Activated CD8-positive, alpha-beta memory T cell treated with anti-CD3 and anti-CD28 coated beads for 48 hours (primary cell): ENCODE data around the gene PODN.

Source experiments
- DNase-seq, 3 experiments: peaks; one replicate each; pipeline ENCODE4 v3.0.0-alpha.2; 2020; ENCODE audit warnings: low read depth in 2 of 3, low spot score in 2 of 3

Gene PODN

DNA sequence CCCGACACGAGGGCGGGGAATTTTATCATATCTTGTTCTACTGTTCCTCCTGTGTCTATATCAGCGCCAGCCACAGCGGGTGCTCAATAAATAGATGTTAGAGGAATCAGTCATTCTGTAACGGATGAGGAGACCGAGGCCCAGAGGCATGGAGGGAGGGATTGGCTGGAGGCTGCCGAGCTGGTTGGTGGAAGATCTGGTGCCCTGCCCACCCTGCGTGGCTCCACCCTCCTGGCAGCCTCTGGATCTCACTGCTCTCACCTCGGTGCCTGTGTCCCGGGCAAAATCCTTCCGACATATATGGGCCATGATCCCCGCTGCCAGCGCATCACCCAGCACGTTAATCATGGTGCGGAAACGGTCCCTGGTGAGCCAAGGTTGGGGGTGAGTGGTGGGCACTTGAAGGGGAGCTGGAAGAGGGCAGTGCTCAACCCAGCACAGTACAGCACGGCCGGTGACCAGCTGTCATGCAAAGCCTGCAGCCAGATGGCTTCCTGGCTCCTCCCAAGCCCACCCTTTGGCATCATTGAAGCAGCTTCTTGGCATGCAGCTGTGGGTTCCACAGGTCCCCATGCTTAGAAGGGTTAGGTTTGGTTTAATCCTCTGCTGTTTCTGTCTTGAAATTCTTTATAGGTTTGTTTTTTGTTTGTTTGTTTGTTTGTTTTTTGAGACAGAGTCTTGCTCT, 26.7 kb downstream of the PODN start:
- DNase-seq = no peak

DNA sequence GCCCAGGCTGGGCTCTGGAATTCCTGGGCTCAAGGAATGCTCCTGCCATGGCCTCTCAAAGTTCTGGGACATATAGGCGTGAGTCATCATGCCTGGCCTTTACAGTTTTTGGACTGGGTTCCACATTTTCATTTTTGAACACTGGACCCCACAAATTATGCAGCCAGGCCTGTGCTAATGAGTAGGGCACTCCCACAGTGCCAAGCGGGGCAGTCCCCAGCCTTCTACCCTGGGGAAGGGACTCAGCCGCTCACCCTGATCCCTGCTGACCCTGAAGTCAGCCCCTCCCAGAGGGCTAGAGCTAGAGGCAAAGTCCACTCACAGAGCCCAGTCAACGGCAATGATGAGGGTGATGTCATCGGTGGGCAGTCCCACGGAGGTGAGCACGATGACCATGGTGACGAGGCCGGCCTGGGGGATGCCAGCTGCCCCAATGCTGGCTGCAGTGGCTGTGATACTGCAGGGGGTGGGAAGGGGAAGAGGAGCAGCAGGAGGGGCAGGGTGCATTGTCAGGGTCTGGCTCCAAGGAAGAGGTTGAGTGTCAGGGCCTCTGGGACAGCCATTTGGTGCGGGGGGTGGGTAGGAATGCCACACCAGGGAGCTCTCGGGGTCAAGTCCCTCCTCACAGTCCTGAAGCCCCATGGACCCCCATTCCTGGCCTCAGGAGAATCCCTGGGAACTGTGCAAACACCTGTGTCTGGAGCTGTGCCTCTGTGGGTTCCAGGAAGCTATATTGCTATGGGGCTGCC, 27.6 kb downstream of the PODN start:
- no peak for DNase-seq

GRCh38 chr1:53090227-53091147, 28.5 kb downstream of the PODN start:
- no peak for DNase-seq

- no peak for DNase-seq
Measured at GRCh38 chr1:53091841-53092645, 30.0 kb downstream of the PODN start.

- no peak for DNase-seq
Measured at GRCh38 chr1:53092659-53093450, 30.8 kb downstream of the PODN start.

- DNase-seq = no peak
Measured at GRCh38 chr1:53093451-53093754, 31.4 kb downstream of the PODN start.

GRCh38 chr1:53093778-53094532, 31.9 kb downstream of the PODN start:
- no peak for DNase-seq

DNA sequence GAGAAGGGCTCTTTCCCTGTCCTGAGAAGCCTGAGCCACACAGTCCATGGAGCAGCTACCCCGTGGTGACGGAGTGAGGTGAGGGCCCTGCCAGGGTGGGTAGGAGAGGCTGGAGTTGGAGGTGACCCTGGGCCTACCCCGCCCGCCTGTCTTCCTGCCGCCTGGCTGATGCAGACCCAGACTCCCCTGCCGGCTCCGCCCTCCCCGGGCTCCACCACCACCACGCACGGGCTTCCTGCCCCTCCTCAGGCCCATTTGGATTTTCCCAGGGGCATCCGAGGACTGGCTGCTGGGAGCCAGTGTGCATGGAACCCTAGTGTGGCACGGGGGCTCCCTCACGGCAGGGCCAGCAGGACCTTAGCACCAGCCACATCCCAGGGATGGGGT, 32.5 kb downstream of the PODN start:
- no peak for DNase-seq

DNA sequence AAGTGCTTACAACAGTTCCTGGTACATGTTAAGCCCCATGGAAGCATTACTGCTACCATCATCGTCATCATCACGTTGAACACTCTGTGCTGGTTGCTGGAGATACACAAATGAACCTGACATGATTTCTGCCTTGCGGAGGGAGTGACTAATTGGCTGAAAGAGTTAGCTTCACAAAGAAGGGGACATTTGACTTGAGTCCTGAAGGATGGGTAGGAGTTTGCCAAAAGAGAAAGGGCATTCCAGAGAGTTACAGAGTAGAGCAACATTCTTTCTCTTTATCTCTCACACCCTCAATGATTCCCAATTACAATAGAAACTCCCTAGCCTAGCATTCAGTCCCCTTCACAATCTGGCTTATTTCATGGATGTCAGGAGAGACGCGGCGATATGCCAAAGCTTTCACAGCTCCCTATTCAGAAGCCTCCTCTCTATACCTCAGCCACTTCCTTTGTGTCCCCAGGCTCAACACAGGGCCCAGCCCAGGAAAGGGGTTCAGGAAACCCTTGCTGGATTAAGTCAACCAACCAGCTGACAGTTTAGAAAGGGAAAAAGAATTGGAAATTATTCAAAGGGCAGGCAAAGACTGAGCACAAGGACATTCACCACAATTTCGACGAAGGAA, 42.4 kb downstream of the PODN start:
- no peak for DNase-seq

DNA sequence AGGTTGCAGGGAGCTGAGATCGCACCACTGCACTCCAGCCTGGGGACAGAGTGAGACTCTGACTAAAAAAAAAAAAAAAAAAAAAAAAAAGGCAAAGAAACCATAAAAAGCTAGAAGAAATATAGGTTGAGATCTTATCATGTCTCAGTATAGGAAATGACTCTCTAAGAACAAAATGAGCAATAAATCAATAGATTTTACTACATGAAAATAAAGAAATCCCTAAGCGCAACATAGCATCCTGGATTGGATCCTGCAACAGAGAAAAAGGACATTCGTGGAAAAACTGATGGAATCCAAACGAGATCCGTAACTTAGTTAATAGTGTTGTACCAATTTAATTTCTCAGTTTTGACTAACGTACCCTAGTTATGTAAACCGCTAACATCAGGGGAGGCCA, 45.1 kb downstream of the PODN start:
- DNase-seq = no peak

DNA sequence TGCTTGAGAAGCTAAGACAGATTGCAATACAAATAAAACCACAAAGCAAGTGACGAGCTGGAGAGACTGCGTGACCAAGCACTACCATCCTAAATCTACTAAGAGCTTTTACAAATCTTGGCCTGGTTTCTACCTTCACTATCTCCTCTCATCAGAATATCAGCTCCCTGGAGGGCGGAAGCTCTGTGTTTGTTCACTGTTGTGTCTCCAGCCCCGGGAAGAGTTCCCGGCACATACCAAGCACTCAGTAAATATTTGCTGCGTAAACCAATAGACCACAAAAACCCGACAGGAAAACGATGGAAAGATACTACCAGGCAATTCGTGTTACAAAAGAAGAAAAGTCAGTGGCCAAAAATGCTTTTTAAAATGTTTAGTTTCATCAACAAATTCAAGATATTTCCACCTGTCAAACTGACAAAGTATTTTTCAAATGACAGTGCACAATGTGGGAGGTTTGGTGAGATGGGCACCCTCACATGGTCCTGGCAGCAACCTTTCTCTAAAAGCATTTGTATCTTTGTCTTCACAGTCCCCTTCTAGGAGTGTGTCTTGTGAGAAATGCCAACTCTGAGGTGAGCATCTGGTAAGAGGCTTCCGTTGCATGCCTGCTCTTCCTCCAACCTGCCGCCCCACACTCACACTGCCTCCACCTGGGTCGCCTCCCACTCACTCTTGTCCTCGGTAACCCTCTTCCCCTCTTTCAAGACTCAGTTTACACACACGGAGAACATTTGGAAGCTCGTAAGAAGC, 45.7 kb downstream of the PODN start:
- DNase-seq = no peak

- no peak for DNase-seq
Measured at GRCh38 chr1:53108646-53109580, 46.9 kb downstream of the PODN start.

- DNase-seq = no peak
Measured at GRCh38 chr1:53110370-53111072, 48.5 kb downstream of the PODN start.

- no peak for DNase-seq
Measured at GRCh38 chr1:53111073-53111556, 49.1 kb downstream of the PODN start.

DNA sequence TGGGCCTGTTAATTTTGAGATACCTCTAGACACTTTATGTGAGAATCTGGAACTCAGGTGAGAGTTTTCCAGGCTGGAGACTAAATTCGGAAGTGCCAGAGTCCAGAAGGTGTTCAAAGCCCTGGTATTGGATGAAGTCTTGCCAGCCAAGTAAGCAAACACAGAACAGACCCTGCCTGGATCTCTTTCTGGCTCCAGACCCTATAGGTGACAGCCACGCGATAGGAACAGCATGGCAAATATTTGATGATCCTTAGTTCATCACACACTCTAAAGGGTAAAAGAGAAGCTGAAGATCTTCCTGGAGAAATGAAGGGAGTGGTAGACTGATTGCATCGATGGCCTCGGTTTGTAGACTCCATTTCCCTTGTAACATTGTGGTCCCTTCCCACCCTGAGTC, 49.7 kb downstream of the PODN start:
- no peak for DNase-seq

- no peak for DNase-seq
Measured at GRCh38 chr1:53112271-53112774, 50.3 kb downstream of the PODN start.
